ENCODE results near the gene KIF1B.

Gene KIF1B

GRCh38 chr1:10280439-10281350, 70.3 kb downstream of the KIF1B start:
- DNase-seq (ENCODE audit: low read depth) = no peak
- TF ChIP-seq, protein P1, sequence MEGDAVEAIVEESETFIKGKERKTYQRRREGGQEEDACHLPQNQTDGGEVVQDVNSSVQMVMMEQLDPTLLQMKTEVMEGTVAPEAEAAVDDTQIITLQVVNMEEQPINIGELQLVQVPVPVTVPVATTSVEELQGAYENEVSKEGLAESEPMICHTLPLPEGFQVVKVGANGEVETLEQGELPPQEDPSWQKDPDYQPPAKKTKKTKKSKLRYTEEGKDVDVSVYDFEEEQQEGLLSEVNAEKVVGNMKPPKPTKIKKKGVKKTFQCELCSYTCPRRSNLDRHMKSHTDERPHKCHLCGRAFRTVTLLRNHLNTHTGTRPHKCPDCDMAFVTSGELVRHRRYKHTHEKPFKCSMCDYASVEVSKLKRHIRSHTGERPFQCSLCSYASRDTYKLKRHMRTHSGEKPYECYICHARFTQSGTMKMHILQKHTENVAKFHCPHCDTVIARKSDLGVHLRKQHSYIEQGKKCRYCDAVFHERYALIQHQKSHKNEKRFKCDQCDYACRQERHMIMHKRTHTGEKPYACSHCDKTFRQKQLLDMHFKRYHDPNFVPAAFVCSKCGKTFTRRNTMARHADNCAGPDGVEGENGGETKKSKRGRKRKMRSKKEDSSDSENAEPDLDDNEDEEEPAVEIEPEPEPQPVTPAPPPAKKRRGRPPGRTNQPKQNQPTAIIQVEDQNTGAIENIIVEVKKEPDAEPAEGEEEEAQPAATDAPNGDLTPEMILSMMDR (IDR thresholded peaks at IDR 0.05; ENCODE audit: low read length, missing control alignments) = no peak
- no peak overlapping the region for H3K4me3 ChIP-seq (replicated peaks; ENCODE audit: low read depth, low read length)

DNA sequence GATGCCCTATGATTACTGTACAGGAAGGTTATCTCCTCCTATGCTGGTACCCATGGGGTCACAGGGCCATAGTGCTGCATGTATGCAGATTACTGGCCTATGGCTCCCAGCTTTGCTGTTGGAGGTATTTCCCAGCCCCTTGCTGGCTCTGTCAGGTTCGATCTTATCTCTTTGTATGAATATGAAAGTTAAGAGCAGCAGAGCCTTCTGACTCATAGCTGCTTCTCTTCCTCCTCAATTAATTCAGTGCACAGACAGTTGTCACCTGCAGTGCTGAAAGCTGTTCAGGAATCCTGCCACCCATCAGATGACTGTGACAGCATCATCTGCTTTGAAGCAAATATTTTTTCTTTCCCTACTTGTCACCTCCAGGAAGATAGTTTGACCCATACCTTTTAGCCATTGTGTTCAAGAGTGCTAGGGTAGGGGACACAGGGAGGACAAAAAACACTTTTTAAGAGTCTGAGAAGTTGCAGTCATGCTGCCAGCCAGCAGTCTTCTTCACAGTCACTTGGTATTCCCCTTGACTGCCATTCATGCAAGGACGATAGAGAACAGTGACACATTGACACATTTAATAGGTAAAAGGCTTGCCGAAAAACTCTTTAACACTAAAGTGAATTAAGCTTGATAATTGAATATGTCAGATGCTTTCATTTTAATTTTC, 73.1 kb downstream of the KIF1B start:
- TF ChIP-seq, protein P1 (IDR thresholded peaks at IDR 0.05; ENCODE audit: low read length, missing control alignments) = no peak
- no peak overlapping the region for H3K4me3 ChIP-seq (replicated peaks; ENCODE audit: low read depth, low read length)
- DNase-seq (ENCODE audit: low read depth) = no peak

GRCh38 chr1:10286244-10286643, 75.9 kb downstream of the KIF1B start:
- TF ChIP-seq, protein P1 (IDR thresholded peaks at IDR 0.05; ENCODE audit: low read length, missing control alignments) = no peak
- DNase-seq (ENCODE audit: low read depth) = no peak
- H3K4me3 ChIP-seq (replicated peaks; ENCODE audit: low read depth, low read length) = no peak overlapping the region

DNA sequence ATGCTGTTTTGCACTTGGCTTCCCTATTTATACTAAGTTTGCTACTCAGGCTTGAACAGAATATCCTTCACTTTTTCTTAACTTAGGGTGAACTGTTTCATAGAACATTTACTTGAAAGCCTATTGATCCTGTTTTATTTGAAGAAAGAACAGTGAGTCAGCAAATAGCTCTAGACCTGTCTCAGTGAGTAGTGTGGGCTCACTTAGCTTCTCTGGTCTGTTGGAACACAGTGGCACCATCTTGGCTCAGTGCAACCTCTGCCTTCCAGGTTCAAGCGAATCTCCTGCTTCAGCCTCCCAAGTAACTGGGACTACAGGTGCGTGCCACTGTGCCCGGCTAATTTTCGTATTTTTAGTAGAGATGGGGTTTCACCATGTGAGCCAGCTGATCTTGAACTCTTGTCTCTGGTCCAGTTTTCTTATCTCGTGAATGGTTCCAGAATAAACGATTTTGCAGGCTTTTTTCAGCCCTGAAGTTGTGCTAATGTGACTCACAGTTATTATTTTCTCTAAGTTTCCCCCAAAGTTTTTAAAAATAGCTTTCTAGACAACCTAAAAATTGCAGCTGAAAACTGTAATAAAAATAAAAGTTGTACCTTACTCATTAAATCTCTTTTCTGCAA, 76.8 kb downstream of the KIF1B start:
- H3K4me3 ChIP-seq (replicated peaks; ENCODE audit: low read depth, low read length) = no peak overlapping the region
- TF ChIP-seq, protein P1 (IDR thresholded peaks at IDR 0.05; ENCODE audit: low read length, missing control alignments) = no peak
- DNase-seq (ENCODE audit: low read depth) = no peak

GRCh38 chr1:10288029-10288615, 77.8 kb downstream of the KIF1B start:
- DNase-seq (ENCODE audit: low read depth) = no peak
- TF ChIP-seq, protein P1 (IDR thresholded peaks at IDR 0.05; ENCODE audit: low read length, missing control alignments) = no peak
- no peak overlapping the region for H3K4me3 ChIP-seq (replicated peaks; ENCODE audit: low read depth, low read length)

DNA sequence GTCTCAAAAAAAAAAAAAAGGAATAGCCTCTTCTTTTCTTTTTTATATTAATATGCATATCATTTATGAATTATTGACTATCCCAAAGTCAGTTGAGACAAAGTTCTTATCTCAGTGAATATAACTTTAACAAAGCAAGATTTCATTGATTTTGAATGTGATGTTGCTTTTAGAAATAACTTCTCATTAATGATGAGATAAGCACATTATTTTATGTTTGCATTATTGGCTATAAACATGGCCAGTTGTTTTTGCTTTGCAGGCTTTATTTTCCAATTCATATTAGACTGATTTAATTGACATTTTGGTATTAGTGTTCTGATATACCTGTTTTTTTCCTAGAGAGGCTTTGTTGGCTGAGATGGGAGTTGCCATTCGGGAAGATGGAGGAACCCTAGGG, 81.3 kb downstream of the KIF1B start:
- TF ChIP-seq, protein P1 (IDR thresholded peaks at IDR 0.05; ENCODE audit: low read length, missing control alignments) = no peak

More for the DNA sequence above, 81.3 kb downstream of the KIF1B start:
- DNase-seq (ENCODE audit: low read depth) = no peak
- no peak overlapping the region for H3K4me3 ChIP-seq (replicated peaks; ENCODE audit: low read depth, low read length)

Data from fibroblast of pulmonary artery (primary cell).